Measurements from ENCODE around the gene PLN. TPM values are rescaled to one million over a fixed set of nuclear protein-coding genes. Genes with fewer than 3 reads are reported as not detected.

Gene PLN
- total RNA-seq, 4 donors from 2014 or later = 6.1 to 14.2 (median 8.5) TPM

DNA sequence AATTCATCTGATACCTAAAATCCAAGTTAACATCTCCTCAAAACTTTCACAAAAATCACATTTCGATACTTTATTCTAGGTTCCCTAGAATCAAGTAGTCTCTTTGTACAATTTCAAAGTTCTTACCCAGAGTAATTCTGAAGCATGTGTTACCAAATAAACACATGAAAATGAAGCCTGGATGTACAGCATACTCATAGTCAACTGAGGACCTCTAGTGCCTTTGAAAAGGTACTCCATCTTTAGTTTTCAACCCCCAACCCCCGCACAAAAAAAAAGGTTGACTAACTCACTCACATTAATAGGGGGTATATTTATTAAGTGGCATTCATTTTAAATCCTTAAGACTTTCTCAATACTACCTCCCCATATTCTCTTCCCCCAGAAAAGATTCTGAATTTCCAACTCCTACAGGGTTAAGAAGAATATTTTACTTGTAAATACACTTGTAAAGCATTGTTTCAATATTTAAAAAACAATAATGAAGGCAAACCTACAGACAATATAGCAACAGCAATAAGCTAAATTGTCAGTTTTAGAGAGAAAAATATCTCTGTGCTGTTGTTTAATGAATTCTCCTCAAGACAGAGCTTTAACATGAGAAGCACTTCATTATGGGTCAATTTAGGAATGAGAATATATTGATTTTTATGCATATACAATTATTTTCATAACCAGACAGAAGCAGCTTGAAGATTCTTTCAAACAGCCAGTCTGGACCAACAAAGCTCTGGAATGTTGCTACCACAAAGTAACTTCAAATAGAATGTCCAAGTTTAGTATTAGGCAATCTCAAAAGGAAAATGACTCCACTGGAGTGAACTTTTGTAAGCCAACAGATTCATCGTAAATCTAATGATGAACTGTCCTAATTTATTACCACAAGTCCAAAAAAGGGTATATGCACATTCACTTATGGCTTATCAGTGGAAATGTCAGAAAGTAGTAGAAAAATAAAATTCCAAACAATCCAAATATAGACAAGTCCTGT is 3.3 kb downstream of the PLN start:
- no peak for TF ChIP-seq CTCF (IDR thresholded peaks at IDR 0.05; ENCODE audit: low read depth)

DNA sequence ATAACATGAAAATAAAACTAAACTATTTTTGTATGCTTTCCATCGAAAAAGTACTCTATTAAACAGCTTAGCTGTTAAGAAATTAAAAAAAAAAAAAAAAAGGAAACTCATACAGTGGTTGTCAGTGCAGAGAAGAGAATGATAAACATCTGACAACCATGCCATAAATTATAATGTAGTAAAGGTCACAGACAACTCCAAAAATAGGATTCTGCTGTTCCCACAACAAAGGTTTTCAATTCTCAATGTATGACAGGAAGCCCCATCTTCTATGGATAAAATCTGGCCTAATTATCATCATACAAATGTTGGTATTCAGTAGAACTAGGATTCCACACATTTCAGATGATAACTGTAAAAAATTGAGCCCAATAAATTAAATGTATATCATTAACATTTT is 5.0 kb downstream of the PLN start:
- TF ChIP-seq CTCF (IDR thresholded peaks at IDR 0.05; ENCODE audit: low read depth) = no peak

DNA sequence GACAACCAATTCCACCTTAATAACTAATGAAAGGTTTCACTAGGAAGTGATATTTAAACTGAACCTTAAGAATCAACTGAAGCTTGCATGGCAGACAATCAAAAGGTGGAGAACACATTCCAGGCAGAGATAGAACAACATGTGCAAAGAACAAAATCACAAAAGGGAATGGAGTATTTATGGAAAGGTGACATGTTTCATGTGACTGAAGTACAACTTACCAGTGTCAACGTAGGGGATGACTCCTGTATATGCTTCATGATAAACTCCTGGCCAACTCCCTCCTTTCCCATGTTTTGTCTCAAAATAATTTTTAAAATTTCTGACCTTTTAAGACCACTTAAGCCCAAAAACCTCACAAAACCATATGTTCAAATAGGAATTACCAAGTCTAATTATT is 6.6 kb downstream of the PLN start:
- no peak for TF ChIP-seq CTCF (IDR thresholded peaks at IDR 0.05; ENCODE audit: low read depth)

DNA sequence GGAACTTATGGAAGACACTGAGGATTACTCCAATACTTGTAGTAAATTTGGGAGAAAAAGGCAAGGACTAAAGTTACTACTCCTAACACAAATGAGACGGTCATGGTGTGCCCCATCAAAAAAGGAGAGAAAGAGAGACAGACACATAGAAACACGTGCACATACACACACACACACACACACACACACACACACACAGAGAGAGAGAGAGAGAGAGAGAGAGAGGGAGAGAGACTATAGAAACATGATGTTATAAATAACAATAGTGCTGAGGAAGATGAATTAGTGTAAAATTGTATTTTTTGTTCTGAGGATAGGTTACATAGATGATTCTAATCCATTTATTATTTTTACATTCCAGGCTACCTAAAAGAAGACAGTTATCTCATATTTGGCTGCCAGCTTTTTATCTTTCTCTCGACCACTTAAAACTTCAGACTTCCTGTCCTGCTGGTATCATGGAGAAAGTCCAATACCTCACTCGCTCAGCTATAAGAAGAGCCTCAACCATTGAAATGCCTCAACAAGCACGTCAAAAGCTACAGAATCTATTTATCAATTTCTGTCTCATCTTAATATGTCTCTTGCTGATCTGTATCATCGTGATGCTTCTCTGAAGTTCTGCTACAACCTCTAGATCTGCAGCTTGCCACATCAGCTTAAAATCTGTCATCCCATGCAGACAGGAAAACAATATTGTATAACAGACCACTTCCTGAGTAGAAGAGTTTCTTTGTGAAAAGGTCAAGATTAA is 10.5 kb downstream of the PLN start:
- no peak for TF ChIP-seq CTCF (IDR thresholded peaks at IDR 0.05; ENCODE audit: low read depth)

DNA sequence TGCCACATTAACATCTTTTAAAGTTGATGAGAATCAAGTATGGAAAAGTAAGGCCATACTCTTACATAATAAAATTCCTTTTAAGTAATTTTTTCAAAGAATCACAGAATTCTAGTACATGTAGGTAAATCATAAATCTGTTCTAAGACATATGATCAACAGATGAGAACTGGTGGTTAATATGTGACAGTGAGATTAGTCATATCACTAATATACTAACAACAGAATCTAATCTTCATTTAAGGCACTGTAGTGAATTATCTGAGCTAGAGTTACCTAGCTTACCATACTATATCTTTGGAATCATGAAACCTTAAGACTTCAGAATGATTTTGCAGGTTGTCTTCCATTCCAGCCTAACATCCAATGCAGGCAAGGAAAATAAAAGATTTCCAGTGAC is 11.6 kb downstream of the PLN start:
- no peak for TF ChIP-seq CTCF (IDR thresholded peaks at IDR 0.05; ENCODE audit: low read depth)

GRCh38 chr6:118562248-118562647 is 14.2 kb downstream of the PLN start:
- no peak for TF ChIP-seq CTCF (IDR thresholded peaks at IDR 0.05; ENCODE audit: low read depth)

- TF ChIP-seq CTCF (IDR thresholded peaks at IDR 0.05; ENCODE audit: low read depth) = no peak
These were observed 14.9 kb downstream of the PLN start for GRCh38 chr6:118562959-118563358.
